Stimulated activated CD8-positive, alpha-beta memory T cell treated with anti-CD3 and anti-CD28 coated beads, Interleukin-4, amount 100 ng/mL, for 4 hours (primary cell): Measurements from ENCODE around the gene WNK3.
A peak's percentile ranks its signal among the peaks of the same experiment; 100 is the strongest.

Experiments
- DNase-seq, 2 donors: peaks; one replicate each; pipeline ENCODE4 v3.0.0-alpha.2; 2020; ENCODE audit warnings: low read depth in 2 of 2, low spot score in 1 of 2

Gene WNK3

DNA sequence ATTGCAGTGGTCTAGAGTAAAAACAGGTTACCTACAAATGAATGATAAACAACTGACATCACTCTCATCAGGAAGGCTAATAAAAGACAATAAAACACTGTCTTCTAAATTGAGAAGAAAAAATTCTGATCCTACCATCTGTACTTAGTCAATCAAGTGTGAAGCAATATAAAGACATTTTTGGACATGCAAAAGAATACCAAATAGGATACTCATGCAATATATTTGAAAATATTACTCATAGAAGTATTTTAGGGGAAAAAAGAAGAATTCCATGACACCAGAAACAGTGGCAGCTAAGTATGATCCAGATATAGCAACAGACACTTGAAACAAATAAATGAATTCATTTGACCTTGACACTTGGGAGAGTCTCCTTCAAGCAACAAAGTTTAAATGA, 111.0 kb downstream of the WNK3 start:
- DNase-seq = no peak

DNA sequence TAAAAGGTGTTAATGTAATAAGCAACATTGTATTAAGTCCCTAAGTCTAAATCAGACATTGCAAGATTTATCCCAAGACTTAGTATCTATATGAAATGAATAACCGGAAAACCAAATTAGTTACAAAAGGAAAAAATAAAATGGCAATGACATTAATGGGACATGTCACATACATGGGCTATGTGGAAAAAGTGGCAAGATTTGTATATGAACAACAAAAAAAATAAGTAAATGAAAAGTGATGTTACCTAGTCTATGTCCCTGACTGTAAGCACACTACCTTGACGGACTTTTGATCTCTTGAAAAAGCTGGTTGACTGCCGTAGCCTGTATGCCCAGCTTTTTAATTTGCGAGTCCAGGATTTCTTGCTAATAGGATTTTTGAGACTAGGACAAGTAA, 119.3 kb downstream of the WNK3 start:
- no peak for DNase-seq

DNA sequence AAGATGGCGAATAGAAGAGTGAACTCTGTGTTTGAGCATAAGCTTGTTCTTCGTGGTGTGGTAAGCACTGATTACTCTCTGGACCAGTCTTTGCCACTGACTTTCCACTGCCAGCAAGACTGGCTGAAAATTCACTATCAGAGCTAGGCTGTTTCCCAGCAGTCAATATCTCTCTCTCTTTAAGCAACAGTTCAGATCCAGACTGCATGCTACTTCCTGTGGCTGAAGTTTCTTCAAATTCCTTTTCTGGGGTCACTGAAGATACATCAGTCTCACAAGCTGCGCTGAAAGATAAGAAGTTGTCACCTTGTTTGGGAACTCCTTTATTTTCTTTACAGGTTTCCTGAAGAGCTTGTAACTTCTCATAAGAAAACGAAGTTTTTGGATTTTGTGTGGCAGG, 120.8 kb downstream of the WNK3 start:
- DNase-seq = no peak

DNA sequence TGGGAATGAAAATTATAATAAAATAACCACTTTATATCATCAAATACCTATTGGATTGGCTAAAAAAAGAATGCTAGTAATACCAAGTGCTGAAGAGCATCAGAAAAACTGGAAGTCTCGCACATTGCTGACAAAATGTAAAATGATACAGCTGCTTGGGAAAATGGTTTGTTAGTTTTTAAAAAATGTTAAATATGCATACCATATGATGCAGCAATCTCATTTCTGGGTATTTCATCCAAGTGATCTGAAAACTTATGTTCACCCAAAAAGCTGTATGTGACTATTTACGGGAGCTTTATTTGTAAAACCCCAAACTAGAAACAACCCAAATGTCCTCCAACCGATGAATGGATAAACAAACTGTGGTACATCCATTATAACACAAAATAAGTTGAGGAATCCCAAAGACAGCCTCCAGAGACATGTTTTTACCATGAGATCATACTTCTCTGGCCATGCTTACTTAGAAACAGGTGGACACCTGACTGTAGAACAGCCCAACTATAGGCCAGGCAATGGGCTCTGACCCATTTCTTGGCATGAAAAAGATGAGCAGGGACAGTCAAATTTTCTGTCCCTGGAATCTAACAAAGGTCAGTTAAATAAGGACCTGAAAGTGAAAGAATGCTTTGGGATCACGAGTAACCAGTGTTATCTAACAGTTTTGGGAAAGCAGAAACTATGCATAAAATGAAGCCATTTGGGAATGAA, 127.3 kb downstream of the WNK3 start:
- DNase-seq = no peak

DNA sequence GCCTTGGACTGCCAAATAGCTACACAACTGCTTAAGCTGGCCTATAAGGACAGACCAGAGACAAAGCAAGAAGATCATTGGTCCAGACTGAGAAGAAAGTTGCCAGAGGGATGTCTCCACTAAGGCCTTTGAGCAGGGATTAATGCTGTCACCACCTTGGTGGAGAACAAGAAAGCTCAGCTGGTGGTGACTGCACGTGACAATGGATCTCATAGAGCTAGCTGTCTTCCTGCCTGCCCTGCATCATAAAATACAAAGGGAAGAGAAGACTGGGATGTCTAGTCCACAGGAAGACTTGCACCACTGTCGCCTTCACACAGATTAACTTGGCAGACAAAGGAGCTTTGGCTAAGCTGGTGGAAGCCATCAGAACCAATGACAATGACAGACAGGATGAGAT, 134.3 kb downstream of the WNK3 start:
- no peak for DNase-seq

DNA sequence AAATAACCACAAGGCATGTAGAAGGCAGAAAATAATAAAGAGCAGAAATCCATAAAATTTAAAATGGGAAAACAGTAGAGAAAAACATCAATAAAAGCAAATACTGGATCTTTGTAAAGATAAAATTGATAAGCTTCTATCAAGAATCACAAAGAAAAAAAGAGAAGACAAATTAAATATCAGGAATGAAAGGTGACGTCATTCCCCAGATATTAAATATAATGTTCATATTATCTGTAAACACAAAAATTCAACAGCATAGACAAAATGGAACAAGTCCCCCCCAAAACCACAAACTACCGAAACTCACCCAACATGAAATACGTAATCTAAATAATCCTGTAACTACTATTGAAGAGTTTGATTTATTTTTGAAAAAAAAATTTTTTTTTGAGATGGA, 144.2 kb downstream of the WNK3 start:
- no peak for DNase-seq

DNA sequence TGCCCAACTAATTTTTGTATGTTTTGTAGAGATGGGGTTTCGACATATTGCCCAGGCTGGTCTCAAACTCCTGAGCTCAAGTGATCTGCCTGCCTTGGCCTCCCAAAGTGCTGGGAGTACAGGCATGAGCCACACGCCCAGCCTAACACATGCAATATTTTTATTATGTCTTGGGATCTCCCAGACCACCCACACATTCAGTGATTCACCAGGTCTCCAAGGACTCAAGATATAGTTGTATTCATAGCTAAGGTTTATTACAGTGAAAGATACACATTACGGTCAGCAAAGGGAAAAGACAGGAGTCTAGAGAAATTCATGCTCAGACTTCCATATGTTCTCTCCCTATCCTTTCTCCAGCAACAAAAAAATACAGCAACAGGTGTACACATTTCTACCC, 149.3 kb downstream of the WNK3 start:
- DNase-seq = no peak

DNA sequence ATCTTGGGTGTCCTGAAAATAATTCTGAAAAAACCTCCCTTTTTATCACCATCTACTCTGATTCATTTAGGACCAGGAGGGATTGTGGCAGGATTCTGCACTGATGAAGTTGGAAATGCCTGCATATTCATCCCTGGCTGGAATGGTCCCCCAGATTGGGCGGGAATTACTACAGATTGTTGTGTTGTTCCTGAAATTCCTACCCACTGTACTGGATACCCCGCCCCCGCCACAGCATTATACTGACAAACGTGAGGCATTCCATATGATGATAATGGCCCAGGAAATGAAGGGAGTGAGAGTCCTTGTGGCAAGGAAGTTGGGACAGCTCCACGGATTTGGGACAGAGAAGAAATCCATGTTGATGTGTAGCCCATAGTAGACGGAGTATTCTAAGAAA, 159.6 kb downstream of the WNK3 start:
- no peak for DNase-seq

DNA sequence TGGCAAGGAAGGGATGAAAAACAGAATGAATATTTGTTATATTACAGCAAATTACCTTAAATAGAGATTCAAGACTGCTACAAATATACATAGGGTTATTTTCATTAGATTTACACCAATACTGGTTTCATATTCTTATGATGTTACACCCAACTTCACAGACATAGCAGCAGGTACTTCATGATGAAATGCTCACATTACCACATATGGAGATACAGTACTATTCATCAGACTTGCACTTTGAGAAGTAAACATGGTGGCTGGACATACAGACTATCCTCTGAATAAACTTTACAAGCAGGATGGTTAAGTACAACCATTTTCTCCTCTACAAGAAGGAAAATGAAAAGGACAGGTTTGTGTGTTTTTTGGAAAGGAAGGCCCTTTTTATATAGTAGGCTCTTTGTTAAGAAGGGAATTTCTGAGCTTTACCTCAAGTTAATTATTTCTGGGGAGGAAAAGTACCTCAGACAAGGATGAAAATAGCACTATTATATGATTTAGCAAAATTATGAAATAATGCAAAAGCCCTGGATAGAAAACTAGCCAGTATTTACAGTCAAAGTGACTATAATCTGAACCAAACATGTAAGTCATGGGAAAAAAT, 162.8 kb downstream of the WNK3 start:
- no peak for DNase-seq

DNA sequence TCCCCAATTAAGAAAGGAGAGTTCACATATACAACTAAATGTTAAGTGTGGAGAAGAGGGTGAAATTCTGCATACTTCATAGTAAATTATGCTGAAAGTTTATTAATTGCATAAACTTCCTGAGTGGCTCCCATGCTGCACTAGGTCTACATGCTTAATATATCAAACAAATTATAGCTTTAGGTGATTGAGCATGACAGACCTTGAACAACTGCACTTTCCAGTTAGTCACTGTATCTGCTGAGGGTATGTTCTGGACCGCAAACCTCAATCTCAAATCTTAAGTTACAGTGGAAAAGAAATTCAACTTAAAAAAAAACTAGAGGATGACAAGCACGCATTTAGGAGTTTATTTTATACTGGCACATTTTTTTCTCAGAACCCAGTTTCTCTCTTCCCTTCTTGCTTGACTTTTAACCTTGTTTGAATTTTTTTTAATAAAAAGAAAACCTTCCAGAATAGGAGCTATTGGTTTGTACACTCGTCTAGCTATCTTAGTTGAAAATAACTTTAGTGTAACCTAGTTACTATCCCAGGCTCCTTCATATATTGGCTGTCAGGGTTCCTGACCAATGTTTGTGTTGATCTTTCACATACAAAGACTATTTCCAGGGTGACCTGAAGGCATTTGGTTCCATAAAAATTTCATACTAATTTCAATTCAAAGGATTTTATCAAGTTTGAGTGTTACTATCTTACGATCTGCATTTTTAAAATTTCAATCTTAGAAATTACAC, 164.6 kb downstream of the WNK3 start:
- no peak for DNase-seq

DNA sequence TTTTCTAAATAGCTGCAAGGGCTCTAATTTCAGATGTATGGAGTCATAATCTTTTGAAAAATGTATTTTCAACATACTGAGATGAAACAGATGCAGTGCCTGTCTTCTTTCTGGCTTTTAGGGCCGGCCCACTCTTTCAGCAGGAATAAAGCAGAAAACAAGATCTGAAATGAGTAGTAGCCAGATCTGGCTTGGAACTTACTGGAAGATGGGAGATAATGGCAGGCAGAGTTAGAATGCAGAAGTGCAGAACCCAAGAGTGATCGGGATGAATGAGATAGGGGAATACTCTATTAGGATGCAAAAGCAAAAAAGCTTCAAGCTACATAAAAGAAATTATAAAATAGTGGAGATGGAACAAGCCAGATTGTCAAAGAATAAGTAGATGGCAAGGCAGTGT, 173.4 kb downstream of the WNK3 start:
- no peak for DNase-seq

DNA sequence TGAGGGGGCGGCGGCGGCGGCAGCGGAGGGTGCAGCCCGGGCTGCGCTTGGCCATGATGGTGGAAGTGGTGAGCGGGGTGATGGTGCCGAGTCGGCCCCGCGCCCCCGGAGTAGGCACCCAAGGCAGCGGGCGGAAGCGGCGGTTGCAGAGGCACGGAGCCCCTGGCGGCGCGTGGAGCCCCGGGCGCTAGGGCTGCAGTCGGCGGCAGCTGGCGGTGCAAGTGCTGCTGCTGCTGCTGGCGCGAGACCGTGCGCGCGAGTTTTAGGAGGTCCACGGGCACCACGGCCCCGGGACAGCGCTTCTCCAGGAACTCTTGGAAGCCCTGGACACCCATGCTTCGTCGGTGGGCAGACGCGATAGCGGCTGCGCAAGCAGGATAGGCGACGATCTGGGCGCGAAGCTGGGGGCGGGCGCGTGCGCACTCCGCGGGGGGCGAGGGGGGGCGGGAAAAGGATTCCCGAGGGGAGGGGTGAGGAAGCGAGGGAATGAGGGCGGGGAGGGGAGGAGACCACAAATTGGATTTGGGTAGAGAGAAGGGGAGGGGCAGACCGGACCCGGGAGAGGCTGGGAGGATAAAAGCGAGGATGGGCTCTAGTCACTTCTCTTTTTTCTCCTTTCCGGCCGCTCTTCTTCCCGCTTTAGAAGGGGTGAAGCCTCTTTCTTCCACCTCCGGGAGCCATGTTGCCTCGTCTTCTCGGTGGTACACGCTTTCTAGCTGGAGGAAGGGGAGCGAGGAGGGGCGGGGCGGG, 174.8 kb downstream of the WNK3 start, which contains the start of gene FAM120C:
FAM120C (minus strand) TSS at position 391 of the 750 bp plus-strand sequence; CDS start at position 335, 56 bp downstream.
- DNase-seq = peak; percentile 25 to 49

DNA sequence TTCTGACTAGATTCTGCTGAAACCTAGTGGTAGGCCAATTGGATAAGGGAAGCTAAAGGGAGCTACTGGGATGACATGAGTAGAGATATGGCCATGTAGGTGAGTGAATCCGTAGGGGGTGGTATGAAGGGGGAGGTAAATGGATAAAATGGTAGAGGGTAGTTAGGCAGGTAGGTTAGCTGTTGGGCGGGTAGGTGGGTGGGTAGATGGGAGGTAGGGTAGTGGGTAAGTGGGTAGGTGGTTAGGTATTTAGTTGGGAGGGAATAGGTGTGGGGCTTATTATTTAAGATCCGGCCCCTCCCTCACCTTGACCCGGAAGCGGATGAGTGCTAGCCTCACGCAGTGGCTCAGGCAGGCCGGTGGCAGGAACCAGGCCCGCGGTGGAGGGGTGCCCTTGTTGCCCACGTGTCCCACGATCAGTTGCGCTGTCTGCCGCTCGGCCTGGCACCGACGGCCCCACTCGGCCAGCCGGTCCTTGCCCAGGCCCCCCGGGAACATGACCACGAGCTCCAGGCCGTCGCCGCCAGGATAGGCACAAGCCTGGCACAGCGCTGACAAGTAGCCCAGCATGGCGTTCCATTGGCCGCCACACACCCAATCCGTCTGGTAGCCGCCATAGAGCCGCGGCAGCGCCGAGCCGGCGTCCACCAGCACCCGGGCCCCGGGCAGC, 175.5 kb downstream of the WNK3 start:
- DNase-seq = peak; percentile 21 to 44

DNA sequence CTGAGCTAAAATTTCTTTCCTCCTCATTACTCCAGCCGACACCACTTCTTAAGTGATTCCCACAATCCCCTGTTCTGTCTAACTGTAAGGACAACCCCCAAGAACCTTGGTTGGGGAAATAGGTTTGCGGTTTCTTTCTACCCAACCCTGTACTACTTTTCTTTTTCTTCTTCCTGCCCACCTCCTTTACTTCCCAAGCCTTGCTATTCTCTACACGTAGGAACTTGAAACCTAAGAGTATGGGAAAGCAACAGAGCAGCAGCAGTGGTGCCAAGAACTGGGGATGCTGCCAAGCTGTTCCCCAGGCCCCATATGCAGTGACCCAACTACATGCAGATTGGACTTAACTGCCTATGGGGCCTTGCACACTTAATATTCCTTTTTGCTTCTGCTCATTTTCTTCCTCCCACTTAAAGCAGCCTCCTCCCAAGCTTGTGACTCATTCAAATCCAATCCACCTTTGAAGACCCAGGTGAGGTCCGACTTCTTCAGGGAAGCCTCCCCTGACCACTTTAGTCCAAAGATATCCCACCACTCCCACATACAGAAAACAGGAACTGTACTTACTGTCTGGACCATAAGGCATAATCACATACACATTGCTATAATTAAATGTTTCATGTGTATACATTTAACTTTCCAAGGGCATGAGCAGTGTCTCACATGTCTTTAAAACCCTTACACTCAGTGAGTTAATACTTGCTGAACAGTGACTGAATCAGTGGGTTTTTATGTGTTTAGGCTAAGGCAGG, 176.5 kb downstream of the WNK3 start:
- DNase-seq = no peak

DNA sequence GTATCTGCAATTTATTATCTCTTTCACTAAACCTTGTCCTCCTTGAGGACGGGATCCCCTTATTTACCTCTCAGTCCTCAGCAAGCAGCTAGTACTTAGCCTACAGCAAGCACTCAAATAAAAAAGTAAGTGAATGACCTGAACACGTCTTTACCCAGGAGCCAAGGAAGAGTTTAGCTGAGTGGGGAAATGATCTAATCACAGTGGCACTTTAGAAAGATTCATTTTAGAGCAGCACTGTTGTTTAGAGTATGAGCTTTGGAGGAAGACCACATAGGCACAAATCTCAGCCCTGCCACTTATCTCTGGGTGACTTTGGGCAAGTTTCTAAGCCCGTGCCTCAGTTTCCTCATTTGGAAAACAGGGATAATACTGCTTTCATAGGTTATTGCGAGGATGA, 177.4 kb downstream of the WNK3 start:
- DNase-seq = no peak

DNA sequence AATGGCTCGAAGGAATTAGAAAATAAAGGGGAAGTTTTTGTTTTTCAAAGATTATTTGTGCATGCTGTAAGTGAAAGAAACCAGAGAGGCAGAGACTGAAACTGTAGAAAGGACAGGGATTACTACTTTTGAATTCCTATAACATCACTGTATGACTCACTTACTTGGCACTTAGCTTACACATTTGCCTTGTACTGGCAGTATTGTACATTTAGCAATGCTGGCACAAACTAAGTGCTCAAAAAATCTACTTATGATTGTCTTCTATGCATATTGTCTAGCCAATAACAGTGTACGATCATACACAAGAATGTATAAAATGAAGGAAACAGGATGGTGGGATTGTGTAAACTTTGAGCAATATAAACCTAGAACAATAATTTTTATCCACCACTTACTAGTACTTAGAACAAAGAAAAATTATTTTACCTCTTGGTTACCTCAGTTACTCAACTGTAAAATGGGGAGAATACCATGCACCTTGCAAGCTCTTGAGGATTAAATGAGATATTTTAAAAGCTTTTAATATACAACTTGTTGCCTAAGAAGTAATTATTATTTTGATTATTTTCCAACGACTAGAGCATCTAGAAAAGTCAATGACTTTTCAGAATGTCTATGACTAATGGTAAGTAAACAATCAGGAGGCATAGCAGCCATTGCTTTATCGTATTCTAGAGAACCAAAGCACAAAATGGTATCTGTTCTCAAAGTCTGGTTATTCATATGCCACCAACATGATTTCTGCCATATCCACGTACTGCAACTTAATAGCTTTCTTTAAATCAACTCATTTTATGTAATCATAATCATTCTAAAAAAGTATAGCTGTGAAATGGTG, 179.5 kb downstream of the WNK3 start:
- no peak for DNase-seq

DNA sequence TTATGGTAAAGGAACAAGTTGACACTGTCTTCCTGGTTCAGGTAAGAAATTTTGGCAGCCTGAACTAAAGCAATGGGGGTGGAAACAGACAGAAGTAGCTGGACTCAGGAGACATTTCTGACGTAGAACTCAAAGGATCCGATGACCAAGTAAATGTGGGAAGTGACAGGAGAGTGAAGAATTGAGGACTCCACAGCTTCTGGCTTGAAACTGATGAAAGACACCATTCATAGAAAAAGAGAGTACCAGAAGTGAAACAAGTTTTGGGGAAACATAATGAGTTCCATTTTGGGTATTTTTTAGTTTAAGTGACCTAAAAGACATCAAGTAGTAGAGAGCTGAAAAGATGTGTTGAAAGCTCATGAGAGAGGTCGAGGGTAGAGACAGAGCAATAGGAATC, 180.5 kb downstream of the WNK3 start:
- no peak for DNase-seq

DNA sequence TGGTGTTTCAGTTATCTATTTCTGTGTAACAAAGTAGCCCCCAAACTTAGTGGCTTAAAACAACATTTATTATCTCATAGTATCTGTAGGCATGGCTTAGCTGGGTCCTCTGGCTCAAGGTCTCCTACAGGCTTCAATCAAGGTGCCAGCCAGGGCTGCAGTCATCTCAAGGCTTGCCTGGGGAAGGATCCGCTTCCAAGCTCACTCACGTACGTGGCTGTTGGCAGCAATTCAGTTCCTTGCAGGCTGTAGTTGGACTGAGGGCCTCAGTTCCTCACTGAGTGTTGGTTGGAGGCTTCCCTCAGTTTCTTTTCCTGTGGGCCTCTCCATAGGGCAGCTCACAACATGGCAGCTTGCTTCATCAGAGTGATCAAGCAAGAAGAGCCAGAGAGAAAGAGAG, 184.1 kb downstream of the WNK3 start:
- no peak for DNase-seq

DNA sequence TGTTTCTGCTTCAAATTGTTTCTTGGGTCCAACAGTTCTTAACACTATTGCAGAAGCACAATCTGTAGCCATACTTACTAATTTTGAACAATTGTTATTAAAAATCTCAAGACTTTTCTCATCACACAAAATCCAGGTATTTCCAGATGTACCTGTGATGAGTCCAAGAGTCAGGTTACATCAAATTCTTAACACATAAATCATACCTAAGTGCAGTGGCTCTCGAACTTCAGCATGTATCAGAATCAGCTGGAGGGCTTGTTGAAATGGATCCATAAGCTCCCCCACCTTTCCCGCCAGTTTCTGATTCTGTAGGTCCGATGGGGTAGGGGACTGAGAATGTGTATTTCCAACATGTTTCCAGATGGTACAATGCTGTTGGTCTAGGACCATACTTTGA, 185.4 kb downstream of the WNK3 start:
- no peak for DNase-seq
